HepG2 (cell line): ENCODE results near the gene ANAPC5. TPM values are rescaled to one million over a fixed set of nuclear protein-coding genes. Genes with fewer than 3 reads are reported as not detected.
A peak's percentile ranks its signal among the peaks of the same experiment; 100 is the strongest.

Experiments used
- AGO2 ChIP-seq: fragments of 200-400 bp; formaldehyde crosslinking; optimal IDR thresholded peaks from 2 replicates; pipeline ENCODE3; 2017; ENCODE audit warnings: mild to moderate bottlenecking, low read depth, low read length, moderate library complexity
- ATF3 ChIP-seq: sonication (generic); formaldehyde crosslinking; IDR thresholded peaks from 2 replicates; pipeline ENCODE4 v1.4.0; 2020; ENCODE audit warnings: missing genetic modification reagents
- CAMTA2 ChIP-seq: sonication (generic); formaldehyde crosslinking; IDR thresholded peaks from 2 replicates; pipeline ENCODE4 v1.4.0; 2020; ENCODE audit warnings: mild to moderate bottlenecking, missing genetic modification reagents, borderline replicate concordance
- EED ChIP-seq: sonication (generic); formaldehyde crosslinking; IDR thresholded peaks from 2 replicates; pipeline ENCODE4 v1.5.0; 2020; ENCODE audit warnings: mild to moderate bottlenecking, missing genetic modification reagents
- EHMT2 ChIP-seq: fragments of 200-600 bp; sonication (generic); IDR thresholded peaks from 2 replicates; pipeline ENCODE4 v1.7.0; 2017; ENCODE audit warnings: antibody characterized with exemption, low read depth, low read length, borderline replicate concordance
- HIVEP1 ChIP-seq: sonication (generic); formaldehyde crosslinking; IDR thresholded peaks from 2 replicates; pipeline ENCODE4 v1.4.0; 2020; ENCODE audit warnings: mild to moderate bottlenecking, missing genetic modification reagents
- HMGA1 ChIP-seq: sonication (generic); formaldehyde crosslinking; conservative IDR thresholded peaks from 2 replicates; pipeline ENCODE4 v1.4.0; 2020; ENCODE audit warnings: missing genetic modification reagents
- IRF2 ChIP-seq: IDR thresholded peaks from 2 replicates; pipeline ENCODE4 v1.6.1; 2018; ENCODE audit warnings: missing genetic modification reagents, missing compliant biosample characterization
- ISL2 ChIP-seq: sonication (generic); formaldehyde crosslinking; IDR thresholded peaks from 2 replicates; pipeline ENCODE4 v1.5.0; 2020; ENCODE audit warnings: missing genetic modification reagents
- PCBP1 ChIP-seq: fragments of 200-400 bp; formaldehyde crosslinking; IDR thresholded peaks from 2 replicates; pipeline ENCODE4 v1.6.1; 2017; ENCODE audit warnings: mild to moderate bottlenecking, low read depth, low read length, borderline replicate concordance
- PHF21A ChIP-seq: sonication (generic); formaldehyde crosslinking; IDR thresholded peaks from 2 replicates; pipeline ENCODE4 v1.5.0; 2020; ENCODE audit warnings: mild to moderate bottlenecking, missing genetic modification reagents
- PRMT3 ChIP-seq: sonication (generic); formaldehyde crosslinking; IDR thresholded peaks from 2 replicates; pipeline ENCODE4 v1.8.1; 2022; ENCODE audit warnings: low read depth, mild to moderate bottlenecking, moderate library complexity, missing genetic modification reagents, borderline replicate concordance
- RAD21 ChIP-seq: fragments of 450-650 bp; formaldehyde crosslinking; IDR thresholded peaks from 2 replicates; pipeline ENCODE4 v1.5.0; 2020; ENCODE audit warnings: mild to moderate bottlenecking
- RXRB ChIP-seq: IDR thresholded peaks from 2 replicates; pipeline ENCODE4 v1.6.1; 2016; ENCODE audit warnings: borderline replicate concordance, missing genetic modification reagents, missing compliant biosample characterization
- ZBTB42 ChIP-seq: sonication (generic); formaldehyde crosslinking; IDR thresholded peaks from 2 replicates; pipeline ENCODE4 v1.5.0; 2020; ENCODE audit warnings: mild to moderate bottlenecking, missing genetic modification reagents
- ZC3H13 ChIP-seq: sonication (generic); formaldehyde crosslinking; IDR thresholded peaks from 2 replicates; pipeline ENCODE4 v1.8.1; 2023; ENCODE audit warnings: mild to moderate bottlenecking, missing genetic modification reagents, moderate library complexity
- ZFYVE20 ChIP-seq: sonication (generic); formaldehyde crosslinking; IDR thresholded peaks from 2 replicates; pipeline ENCODE4 v1.8.0; 2023; ENCODE audit warnings: low read depth, mild to moderate bottlenecking, moderate library complexity, missing genetic modification reagents, borderline replicate concordance
- ZNF143 ChIP-seq: sonication (generic); formaldehyde crosslinking; IDR thresholded peaks from 2 replicates; pipeline ENCODE4 v1.4.0; 2020; ENCODE audit warnings: missing genetic modification reagents
- ZNF674 ChIP-seq: sonication (generic); formaldehyde crosslinking; IDR thresholded peaks from 2 replicates; pipeline ENCODE4 v1.5.0; 2020; ENCODE audit warnings: low read depth, mild to moderate bottlenecking, missing genetic modification reagents
- ZNF709 ChIP-seq: sonication (generic); formaldehyde crosslinking; IDR thresholded peaks from 2 replicates; pipeline ENCODE4 v1.5.0; 2020; ENCODE audit warnings: mild to moderate bottlenecking, missing genetic modification reagents
- ZNF781 ChIP-seq: sonication (generic); formaldehyde crosslinking; IDR thresholded peaks from 2 replicates; pipeline ENCODE4 v1.5.1; 2020; ENCODE audit warnings: borderline replicate concordance, mild to moderate bottlenecking, missing genetic modification reagents; ENCODE audit errors: not compliant biosample characterization
- ZNF891 ChIP-seq: sonication (generic); formaldehyde crosslinking; IDR thresholded peaks from 2 replicates; pipeline ENCODE4 v1.5.0; 2020; ENCODE audit warnings: mild to moderate bottlenecking, missing genetic modification reagents
- polyA plus RNA-seq, 8 experiments: library from polyadenylated mRNA; depleted of rRNA in 3 of 8; stranded (reverse) in 7 of 8; unstranded in 1 of 8; fragments of >200 nt; fragmentation: Illumina TruSeq in 4 of 8; extraction: Trizol in 4 of 8; gene quantifications; 2 replicates each; pipeline versions ENCODE4 v1.2.1 to v1.2.3, GENCODE V29; 2011 to 2016; ENCODE audit warnings: low read depth in 4 of 8, missing spikeins in 1 of 8, mixed read lengths in 1 of 8; ENCODE audit not compliant: insufficient read depth in 1 of 8
- total RNA-seq, 5 experiments: library from RNA; depleted of rRNA; stranded (reverse); fragments of >200 nt; fragmentation: Illumina TruSeq; extraction: Trizol; gene quantifications; 2 replicates each; pipeline ENCODE4 v1.2.3, GENCODE V29; 2016; ENCODE audit warnings: low read depth in 1 of 5
- TF ChIP-seq, protein P1 (sequence below): sonication (generic); formaldehyde crosslinking; IDR thresholded peaks from 2 replicates; pipeline ENCODE4 v1.4.0; 2020; ENCODE audit warnings: mild to moderate bottlenecking, missing genetic modification reagents, borderline replicate concordance
- TF ChIP-seq, protein P2 (sequence below): IDR thresholded peaks from 2 replicates; pipeline ENCODE4 v1.6.1; 2016; ENCODE audit warnings: mild to moderate bottlenecking

ANAPC5 gene
- total and polyA plus RNA-seq, 2 of the 13 experiments (the other 11 are each of a cell fraction or from before 2014, with no cell fraction given) = 146 to 161 TPM

- TF ChIP-seq HMGA1 (CRISPR knock-in tag) (no peak), HIVEP1 (CRISPR knock-in tag) (no peak), ZNF674 (CRISPR knock-in tag) (no peak), ZNF143 (CRISPR knock-in tag) (no peak), EHMT2 (peak; percentile 64; the same call in 1 of the 2 replicates), ZC3H13 (no peak), CAMTA2 (no peak), EED (CRISPR knock-in tag) (no peak), ZNF891 (CRISPR knock-in tag) (no peak), PCBP1 (no peak), RAD21 (CRISPR knock-in tag) (no peak), RXRB (CRISPR knock-in tag) (peak; percentile 19; the same call in 1 of the 2 replicates), ISL2 (no peak), ZFYVE20 (CRISPR knock-in tag) (no peak), ATF3 (no peak), PHF21A (no peak), ZNF781 (CRISPR knock-in tag) (no peak), PRMT3 (no peak), IRF2 (peak; percentile 28; the same call in 1 of the 2 replicates), ZNF709 (CRISPR knock-in tag) (no peak), AGO2 (no peak), ZBTB42 (CRISPR knock-in tag) (no peak)
- TF ChIP-seq, protein P1, sequence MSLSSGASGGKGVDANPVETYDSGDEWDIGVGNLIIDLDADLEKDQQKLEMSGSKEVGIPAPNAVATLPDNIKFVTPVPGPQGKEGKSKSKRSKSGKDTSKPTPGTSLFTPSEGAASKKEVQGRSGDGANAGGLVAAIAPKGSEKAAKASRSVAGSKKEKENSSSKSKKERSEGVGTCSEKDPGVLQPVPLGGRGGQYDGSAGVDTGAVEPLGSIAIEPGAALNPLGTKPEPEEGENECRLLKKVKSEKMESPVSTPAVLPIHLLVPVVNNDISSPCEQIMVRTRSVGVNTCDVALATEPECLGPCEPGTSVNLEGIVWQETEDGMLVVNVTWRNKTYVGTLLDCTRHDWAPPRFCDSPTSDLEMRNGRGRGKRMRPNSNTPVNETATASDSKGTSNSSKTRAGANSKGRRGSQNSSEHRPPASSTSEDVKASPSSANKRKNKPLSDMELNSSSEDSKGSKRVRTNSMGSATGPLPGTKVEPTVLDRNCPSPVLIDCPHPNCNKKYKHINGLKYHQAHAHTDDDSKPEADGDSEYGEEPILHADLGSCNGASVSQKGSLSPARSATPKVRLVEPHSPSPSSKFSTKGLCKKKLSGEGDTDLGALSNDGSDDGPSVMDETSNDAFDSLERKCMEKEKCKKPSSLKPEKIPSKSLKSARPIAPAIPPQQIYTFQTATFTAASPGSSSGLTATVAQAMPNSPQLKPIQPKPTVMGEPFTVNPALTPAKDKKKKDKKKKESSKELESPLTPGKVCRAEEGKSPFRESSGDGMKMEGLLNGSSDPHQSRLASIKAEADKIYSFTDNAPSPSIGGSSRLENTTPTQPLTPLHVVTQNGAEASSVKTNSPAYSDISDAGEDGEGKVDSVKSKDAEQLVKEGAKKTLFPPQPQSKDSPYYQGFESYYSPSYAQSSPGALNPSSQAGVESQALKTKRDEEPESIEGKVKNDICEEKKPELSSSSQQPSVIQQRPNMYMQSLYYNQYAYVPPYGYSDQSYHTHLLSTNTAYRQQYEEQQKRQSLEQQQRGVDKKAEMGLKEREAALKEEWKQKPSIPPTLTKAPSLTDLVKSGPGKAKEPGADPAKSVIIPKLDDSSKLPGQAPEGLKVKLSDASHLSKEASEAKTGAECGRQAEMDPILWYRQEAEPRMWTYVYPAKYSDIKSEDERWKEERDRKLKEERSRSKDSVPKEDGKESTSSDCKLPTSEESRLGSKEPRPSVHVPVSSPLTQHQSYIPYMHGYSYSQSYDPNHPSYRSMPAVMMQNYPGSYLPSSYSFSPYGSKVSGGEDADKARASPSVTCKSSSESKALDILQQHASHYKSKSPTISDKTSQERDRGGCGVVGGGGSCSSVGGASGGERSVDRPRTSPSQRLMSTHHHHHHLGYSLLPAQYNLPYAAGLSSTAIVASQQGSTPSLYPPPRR = no peak
- TF ChIP-seq, protein P2, sequence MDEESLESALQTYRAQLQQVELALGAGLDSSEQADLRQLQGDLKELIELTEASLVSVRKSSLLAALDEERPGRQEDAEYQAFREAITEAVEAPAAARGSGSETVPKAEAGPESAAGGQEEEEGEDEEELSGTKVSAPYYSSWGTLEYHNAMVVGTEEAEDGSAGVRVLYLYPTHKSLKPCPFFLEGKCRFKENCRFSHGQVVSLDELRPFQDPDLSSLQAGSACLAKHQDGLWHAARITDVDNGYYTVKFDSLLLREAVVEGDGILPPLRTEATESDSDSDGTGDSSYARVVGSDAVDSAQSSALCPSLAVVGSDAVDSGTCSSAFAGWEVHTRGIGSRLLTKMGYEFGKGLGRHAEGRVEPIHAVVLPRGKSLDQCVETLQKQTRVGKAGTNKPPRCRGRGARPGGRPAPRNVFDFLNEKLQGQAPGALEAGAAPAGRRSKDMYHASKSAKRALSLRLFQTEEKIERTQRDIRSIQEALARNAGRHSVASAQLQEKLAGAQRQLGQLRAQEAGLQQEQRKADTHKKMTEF (CRISPR knock-in tag) = peak; percentile 58
Measured at GRCh38 chr12:121376754-121377697, 24.8 kb upstream of the ANAPC5 start (continued).
